D721Med (cell line): Measurements from ENCODE around the gene COBL.

ENCODE experiments used
- DNase-seq: peaks from one replicate; pipeline ENCODE4 v3.0.0; 2011; ENCODE audit warnings: low spot score; ENCODE audit not compliant: insufficient read length
- FAIRE-seq: peaks from 2 replicates; lab custom pipeline; 2011; peaks lifted over from hg19 to GRCh38; lab: Jason Lieb, UNC
- TF ChIP-seq, protein P1 (sequence below): IDR thresholded peaks from 2 replicates; pipeline ENCODE4 v1.5.1; 2012; ENCODE audit warnings: mild to moderate bottlenecking, control low read depth; ENCODE audit not compliant: insufficient read depth; ENCODE audit errors: missing control alignments

The COBL gene

DNA sequence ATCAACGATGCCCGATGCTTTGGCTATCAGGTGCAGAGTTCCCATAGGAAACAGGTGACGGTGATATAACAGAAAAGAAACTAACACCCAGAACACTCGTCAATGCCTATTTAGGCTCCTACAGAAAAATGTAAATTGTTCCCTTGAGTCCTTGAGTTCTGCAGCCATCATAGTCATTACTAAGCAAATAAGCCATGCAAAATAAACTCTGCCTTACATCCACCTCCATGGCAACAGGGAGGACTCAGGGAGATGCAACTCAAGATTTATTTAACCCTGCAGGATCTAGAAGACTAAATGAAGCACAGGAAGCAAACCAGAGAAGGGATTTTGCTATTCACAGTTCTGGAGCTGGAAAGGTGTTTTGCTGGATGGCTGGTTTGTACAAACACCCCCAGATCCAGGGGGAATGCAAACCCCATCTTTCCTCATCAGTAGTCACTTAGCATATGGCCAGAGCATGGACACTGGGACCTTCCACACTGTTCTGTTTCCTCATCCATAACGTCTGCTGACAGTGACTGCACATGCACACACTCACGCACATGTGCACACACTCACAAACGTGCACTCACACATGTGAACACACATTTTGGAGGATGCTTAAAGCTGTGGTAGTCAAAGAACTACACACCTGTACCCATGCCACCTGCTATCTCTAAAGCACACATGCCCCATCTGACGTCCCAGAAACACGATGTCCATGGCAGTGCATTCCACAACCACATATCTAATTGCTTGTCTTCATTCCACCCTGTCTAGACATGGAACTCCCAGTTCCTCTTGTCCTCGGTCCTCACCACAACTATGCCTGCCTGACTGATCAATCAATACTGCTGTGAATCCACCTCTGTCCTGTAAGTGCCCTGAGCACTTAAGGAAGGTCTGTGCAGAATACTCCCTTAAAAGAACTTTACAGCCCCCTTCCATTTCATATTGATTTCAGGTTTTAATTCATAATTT is 178.2 kb downstream of the COBL start:
- TF ChIP-seq, protein P1, sequence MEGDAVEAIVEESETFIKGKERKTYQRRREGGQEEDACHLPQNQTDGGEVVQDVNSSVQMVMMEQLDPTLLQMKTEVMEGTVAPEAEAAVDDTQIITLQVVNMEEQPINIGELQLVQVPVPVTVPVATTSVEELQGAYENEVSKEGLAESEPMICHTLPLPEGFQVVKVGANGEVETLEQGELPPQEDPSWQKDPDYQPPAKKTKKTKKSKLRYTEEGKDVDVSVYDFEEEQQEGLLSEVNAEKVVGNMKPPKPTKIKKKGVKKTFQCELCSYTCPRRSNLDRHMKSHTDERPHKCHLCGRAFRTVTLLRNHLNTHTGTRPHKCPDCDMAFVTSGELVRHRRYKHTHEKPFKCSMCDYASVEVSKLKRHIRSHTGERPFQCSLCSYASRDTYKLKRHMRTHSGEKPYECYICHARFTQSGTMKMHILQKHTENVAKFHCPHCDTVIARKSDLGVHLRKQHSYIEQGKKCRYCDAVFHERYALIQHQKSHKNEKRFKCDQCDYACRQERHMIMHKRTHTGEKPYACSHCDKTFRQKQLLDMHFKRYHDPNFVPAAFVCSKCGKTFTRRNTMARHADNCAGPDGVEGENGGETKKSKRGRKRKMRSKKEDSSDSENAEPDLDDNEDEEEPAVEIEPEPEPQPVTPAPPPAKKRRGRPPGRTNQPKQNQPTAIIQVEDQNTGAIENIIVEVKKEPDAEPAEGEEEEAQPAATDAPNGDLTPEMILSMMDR = no peak
- FAIRE-seq = no peak
- DNase-seq = no peak

DNA sequence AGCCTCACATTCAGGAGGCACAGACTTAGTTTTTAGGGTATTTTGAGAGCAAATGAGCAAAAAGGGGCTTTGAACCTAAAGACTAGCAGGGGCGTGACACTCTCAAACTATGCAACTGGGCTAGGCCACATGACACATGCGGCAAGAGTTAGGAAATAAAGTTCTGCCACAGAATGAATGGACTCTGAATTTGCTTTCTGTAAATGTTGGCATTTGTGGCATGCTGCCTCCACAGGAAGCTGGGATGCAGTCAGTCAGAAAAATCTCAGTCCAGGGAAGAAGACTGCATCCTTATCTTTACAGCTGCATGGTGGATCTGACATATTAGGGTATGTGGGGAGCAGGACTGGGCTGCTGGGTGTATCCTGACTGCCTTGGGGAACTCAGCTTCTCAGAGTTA is 181.0 kb downstream of the COBL start:
- no peak for FAIRE-seq
- TF ChIP-seq, protein P1 = no peak
- no peak for DNase-seq

DNA sequence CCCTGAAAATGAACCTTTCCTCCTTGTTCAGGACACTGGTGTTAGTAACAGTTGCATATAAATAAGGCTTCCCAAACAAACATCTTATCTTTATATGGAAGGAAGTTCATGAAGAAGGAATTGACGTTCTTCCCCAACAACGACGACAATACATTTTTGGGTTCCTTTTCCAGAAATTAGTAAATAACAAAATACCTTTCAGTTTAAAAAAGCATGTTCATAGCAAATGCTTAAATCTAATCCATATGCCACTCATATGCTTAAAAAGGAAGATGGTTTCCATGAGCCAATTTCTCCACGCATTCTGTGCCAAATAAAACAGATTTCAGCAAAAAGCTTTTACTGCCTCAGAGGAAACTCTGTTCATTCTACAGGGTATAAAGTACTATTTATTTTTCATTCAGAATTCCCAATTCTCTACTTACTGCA is 182.6 kb downstream of the COBL start:
- DNase-seq (no peak), FAIRE-seq (no peak)
- TF ChIP-seq, protein P1 = no peak

DNA sequence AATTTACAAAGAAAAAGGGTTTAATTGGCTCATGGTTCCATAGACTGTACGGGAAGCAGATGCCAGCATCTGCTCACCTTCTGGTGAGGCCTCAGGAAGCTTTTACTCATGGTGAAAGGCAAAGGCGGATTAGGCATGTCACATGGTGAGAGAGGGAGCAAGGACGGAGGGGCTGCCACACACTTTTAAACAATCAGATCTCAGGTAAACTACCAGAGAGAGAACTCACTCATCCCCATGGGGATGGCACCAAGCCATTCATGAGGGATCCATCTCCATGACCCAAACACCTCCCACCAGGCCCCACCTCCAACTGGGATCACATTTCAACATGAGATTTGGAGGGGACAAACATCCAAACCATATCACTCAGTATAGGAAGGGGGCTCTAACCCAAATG is 183.9 kb downstream of the COBL start:
- TF ChIP-seq, protein P1 = no peak
- no peak for FAIRE-seq
- DNase-seq = no peak

DNA sequence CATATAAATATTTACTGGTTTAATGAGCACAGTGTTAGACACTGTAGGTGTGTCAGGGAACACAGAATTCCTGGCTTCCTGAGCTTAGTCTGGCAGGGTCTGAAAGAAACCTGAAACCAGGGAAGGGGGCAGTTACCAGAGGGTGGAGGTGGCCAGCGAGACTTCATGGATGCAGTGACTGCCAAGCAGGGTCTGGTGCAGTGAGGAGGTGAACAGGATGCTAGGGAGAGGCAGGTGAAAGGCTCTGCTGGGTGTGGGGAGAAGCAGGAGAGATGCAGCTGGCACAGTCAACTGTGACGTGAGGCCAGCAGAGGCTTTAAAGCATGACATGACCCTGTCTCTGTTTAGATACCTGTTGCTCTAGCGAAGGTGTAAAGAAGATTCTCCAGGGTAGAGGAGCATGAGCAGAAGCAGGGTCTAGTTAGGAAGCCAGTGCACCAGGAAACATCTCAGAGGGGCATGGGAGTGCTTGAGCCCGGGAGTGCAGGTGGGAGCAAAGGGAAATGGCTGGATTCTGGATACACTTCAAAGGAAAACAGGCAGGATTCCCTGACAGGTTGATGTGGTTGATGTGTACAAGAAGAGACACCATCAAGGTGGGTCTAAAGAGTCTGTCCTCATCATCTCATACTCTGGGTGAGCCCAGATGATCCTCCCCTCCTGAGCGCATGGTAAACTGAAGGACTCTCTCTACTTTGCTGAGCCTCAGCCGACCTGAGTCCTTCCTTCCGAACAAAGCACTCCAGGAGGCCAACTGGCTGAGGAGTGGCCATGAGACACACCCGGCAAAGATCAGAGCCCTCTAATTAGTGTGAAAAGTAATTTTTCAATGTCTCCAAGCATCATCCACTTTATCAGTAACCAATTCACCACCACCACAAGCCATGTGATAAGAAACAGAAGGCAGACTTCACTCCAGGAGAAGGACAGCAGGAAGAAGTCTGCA is 186.8 kb downstream of the COBL start:
- FAIRE-seq (no peak), DNase-seq (no peak)
- TF ChIP-seq, protein P1 = no peak

DNA sequence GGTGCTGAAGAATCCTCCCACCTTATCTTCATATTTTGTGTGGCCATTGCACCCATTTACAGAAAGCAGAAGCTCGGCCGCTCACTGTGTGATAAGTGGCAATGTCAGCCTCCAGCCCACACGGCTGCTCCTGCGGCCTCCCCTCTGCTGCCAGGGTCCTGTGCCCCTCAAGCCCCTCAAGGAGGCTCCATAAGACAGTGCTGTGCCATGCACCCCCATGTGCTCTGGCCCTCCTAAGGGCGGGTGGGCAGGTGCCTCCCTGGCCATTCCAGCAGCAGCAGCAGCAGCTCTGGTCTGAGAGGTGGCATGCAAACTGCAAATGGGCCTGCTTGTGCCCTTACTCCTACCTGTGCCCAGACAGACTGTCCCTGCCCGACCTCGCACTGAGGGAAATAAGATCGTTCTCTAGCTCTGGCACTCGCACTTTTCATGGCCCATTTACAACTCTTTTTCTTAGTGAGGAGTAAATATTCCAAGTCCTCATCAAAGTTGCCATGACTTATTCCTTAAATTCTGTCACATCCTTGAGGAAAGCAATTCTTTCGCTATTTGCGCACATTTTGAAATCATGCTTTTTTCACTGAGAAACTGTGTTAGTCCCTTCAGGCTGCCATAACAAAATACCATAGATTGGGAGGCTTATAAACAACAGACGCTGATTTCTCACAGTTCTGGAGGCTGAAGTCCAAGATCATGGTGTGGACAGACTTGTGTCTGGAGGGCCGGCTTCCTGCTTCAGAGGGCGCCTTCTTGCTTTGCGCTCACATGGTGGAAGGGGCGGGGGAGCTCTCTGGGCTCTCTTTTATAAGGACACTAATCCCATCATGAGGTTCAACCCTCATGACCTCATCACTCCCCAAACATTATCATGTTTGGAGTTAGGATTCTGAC is 187.8 kb downstream of the COBL start:
- TF ChIP-seq, protein P1 = no peak
- DNase-seq (no peak), FAIRE-seq (no peak)
